HEK293 (cell line): Measurements from ENCODE around the gene ALKBH2.
A peak's percentile ranks its signal among the peaks of the same experiment; 100 is the strongest.

Source experiments
- CTCF ChIA-PET: fragments of 350-600 bp; formaldehyde crosslinking; extraction: SDS; loops from one replicate; lab custom pipeline; 2021; ENCODE audit warnings: antibody characterized with exemption; lab: Yijun Ruan, JAX
- POLR2A ChIA-PET: fragments of 300-600 bp; formaldehyde crosslinking; extraction: SDS; loops from one replicate; lab custom pipeline; 2020; ENCODE audit warnings: antibody characterized with exemption, inconsistent platforms; lab: Yijun Ruan, JAX
- H3K27ac ChIP-seq: fragments of 200-500 bp; sonication (Bioruptor generic); 2 replicates; pipeline ENCODE4 v1.5.1; 2014; ENCODE audit warnings: low read depth, low read length, control low read depth, inconsistent platforms; ENCODE audit errors: extremely low read depth
- H3K36me3 ChIP-seq, 2 experiments: fragments of 200-500 bp in 1 of 2; sonication (Bioruptor generic) in 1 of 2; 1 replicate in 1 of 2; 2 replicates in 1 of 2; pipeline ENCODE4 v1.5.1; 2014 to 2017; ENCODE audit warnings: inconsistent platforms in 2 of 2, low read length in 2 of 2; ENCODE audit not compliant: control insufficient read depth in 2 of 2, insufficient read depth in 1 of 2
- H3K4me1 ChIP-seq: fragments of 200-500 bp; sonication (Bioruptor generic); 2 replicates; pipeline ENCODE4 v1.5.1; 2014; ENCODE audit warnings: mild to moderate bottlenecking, low read length, inconsistent platforms; ENCODE audit not compliant: control insufficient read depth, insufficient read depth
- H3K4me3 ChIP-seq: 2 replicates; pipeline ENCODE4 v1.5.1; 2011; ENCODE audit warnings: low read depth, mild to moderate bottlenecking, control low read depth, low read length, moderate library complexity
- H3K9me3 ChIP-seq: fragments of 200-500 bp; sonication (Bioruptor generic); 2 replicates; pipeline ENCODE4 v1.5.1; 2014; ENCODE audit warnings: low read depth, low read length, inconsistent platforms; ENCODE audit not compliant: control insufficient read depth, insufficient read depth
- ZNF121 ChIP-seq: fragments of 450-650 bp; formaldehyde crosslinking; IDR thresholded peaks from 2 replicates; pipeline ENCODE4 v1.5.1; 2016; ENCODE audit warnings: missing biosample characterization, missing genetic modification characterization
- ZNF670 ChIP-seq: fragments of 450-650 bp; formaldehyde crosslinking; IDR thresholded peaks from 2 replicates; pipeline ENCODE4 v1.5.1; 2016; ENCODE audit warnings: missing biosample characterization, missing genetic modification characterization, low read depth

The ALKBH2 gene

GRCh38 chr12:109044241-109044640, 49.0 kb downstream of the ALKBH2 start:
- Histone ChIP-seq H3K9me3 (0 out of 2 replicates have a peak, but pooled peaks cover 2% of the 10 kb centered on the region), H3K36me3 (no peaks in the 10 kb centered on the region), H3K4me1 (no peaks in the 10 kb centered on the region), H3K4me3 (no peak overlapping the region), H3K27ac (no peak overlapping the region)
- CTCF ChIA-PET, result interaction anchor here (0.7 kb wide), 1 partner anchor 69 kb away, joined by 3 read pairs; no protein-coding TSS in a partner anchor
- TF ChIP-seq ZNF121 (peak; percentile 68; the same call in 1 of the 2 replicates), ZNF670 (tag by site-specific recombination) (no peak)
- POLR2A ChIA-PET, result no interaction called here
